Measurements from ENCODE around the gene OPCML.

OPCML gene

GRCh38 chr11:132493801-132494200, 1038.5 kb downstream of the OPCML start:
- DNase-seq (ENCODE audit: low read depth in 2 of 2), result no peak

GRCh38 chr11:132490978-132491377, 1041.3 kb downstream of the OPCML start:
- no peak for DNase-seq (ENCODE audit: low read depth in 2 of 2)

GRCh38 chr11:132486060-132486459, 1046.2 kb downstream of the OPCML start:
- DNase-seq (ENCODE audit: low read depth in 2 of 2), result no peak

- DNase-seq (ENCODE audit: low read depth in 2 of 2), result no peak
Measured at GRCh38 chr11:132475026-132475425, 1057.3 kb downstream of the OPCML start.

GRCh38 chr11:132472411-132473172, 1059.7 kb downstream of the OPCML start:
- no peak for DNase-seq (ENCODE audit: low read depth in 2 of 2)

GRCh38 chr11:132471466-132471865, 1060.8 kb downstream of the OPCML start:
- no peak for DNase-seq (ENCODE audit: low read depth in 2 of 2)

DNA sequence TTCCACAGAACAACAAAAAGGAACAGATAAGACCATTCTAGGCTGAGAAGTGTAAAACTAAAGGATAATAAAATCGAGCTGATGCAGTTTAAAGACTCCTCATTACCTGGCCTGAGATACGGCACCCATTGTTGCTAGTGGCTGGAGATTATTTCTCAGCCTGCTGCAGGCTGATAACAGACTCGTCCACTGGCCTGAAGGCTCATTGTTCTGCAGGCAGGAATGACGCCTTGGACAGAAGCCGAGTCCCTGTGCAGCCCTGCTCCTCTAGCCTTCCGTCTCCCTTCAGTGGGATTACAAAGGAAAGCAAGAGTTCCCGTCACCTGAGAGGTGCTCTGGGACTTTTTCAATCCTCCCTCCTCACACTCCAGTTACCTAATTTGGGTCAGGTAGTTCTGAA, 1065.3 kb downstream of the OPCML start:
- DNase-seq (ENCODE audit: low read depth in 2 of 2), result no peak

DNA sequence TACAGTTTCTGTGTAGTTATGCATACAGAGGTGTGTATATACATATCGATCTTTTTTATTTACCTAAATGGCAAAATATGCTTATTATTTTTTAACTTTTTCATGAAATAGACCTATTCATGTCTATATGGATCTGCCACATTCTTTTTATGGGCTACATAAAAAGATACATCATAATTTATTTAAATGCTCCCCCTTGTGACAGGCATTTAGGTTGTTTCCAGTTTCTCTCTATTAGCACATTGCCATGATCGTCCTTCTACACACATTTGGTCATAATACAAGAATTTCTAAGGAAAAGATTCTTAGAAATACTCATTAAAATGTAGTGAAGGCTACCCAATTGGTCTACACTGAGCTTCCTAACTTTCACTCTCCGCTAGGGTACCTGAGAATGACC, 1067.4 kb downstream of the OPCML start:
- no peak for DNase-seq (ENCODE audit: low read depth in 2 of 2)

DNA sequence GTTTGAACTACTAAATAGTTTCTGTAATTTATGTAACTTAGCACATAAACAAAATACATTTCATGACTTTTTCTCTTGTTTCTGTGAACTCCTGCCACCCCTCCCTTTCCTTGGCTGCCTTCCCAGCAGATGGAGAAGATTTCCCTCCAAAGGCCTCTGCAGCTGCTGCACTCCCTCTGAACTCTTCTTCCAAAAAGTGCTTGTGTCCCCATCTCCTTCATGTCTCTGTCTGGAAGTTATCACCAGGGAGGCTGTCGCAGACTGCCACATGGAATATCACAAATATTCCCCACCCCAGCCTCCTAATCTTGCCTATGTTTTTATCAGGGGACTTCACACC, 1068.3 kb downstream of the OPCML start:
- no peak for DNase-seq (ENCODE audit: low read depth in 2 of 2)

- DNase-seq (ENCODE audit: low read depth in 2 of 2), result no peak
Measured at GRCh38 chr11:132463295-132464002, 1068.9 kb downstream of the OPCML start.

DNA sequence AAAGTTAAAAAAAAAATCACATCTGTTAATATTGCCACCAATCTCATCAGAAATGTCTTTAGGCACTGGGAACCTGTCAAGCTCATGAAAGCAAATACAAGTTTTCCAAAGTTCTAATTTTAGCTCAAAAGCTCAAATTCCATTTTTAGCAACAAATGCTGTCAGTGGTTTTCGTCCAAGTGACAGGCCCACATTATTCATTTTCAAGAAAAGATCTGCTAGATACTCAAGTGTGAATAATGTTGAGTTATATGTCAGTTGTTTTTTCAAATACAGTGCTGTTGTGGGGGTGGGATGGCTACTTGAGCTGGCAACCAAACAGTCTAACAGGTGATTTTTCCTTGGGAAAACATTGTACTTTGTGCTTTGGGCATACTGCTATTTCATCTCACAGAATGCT, 1072.6 kb downstream of the OPCML start:
- no peak for DNase-seq (ENCODE audit: low read depth in 2 of 2)

- DNase-seq (ENCODE audit: low read depth in 2 of 2), result no peak
Measured at GRCh38 chr11:132457445-132457844, 1074.9 kb downstream of the OPCML start.

- DNase-seq (ENCODE audit: low read depth in 2 of 2), result no peak
Measured at GRCh38 chr11:132456751-132457328, 1075.5 kb downstream of the OPCML start.

GRCh38 chr11:132455044-132455443, 1077.3 kb downstream of the OPCML start:
- DNase-seq (ENCODE audit: low read depth in 2 of 2), result no peak

GRCh38 chr11:132453406-132453805, 1078.9 kb downstream of the OPCML start:
- no peak for DNase-seq (ENCODE audit: low read depth in 2 of 2)

- no peak for DNase-seq (ENCODE audit: low read depth in 2 of 2)
Measured at GRCh38 chr11:132452616-132453015, 1079.7 kb downstream of the OPCML start.

GRCh38 chr11:132451942-132452601, 1080.2 kb downstream of the OPCML start:
- no peak for DNase-seq (ENCODE audit: low read depth in 2 of 2)

DNA sequence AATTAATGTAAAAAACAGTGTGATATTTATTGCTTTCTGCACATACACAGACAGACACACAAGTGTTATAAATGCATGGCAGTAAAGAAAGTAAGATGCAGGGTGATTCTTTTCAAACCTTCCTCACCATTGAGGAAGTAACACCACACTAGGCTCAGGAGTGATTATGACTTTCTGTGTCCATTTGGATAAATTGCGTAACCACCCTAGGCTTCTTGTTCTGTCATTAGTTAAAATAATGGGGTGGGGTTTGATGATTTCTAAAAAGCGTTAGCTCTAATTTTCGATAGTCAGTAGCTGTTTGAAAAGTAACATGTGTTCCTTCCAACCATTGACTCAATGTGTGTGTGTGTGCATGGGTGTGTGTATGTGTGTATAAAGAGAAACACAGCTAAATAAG, 1081.7 kb downstream of the OPCML start:
- no peak for DNase-seq (ENCODE audit: low read depth in 2 of 2)

GRCh38 chr11:132448334-132448995, 1083.8 kb downstream of the OPCML start:
- no peak for DNase-seq (ENCODE audit: low read depth in 2 of 2)

DNA sequence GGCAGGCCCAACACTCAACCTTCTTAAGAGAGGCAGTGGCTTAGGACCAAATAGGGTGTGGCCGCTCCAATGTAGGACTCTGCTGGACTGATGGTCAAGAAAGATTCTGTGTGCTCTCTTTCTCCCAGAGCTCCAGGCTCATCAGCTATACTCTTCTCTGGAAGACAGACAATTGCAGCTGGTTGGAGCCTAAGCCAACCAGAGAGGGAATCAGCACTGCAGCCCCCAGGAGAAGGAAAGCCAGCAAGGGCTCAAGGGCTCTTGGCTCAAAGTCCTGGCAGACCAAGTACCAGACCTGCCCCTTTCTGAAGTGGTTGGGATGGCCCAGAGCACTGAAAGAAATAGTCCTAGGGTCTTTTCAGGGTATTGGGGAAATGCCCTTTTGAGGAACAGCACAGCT, 1084.5 kb downstream of the OPCML start:
- DNase-seq (ENCODE audit: low read depth in 2 of 2), result no peak

GRCh38 chr11:132445859-132446291, 1086.4 kb downstream of the OPCML start:
- DNase-seq (ENCODE audit: low read depth in 2 of 2), result no peak

- DNase-seq (ENCODE audit: low read depth in 2 of 2), result no peak
Measured at GRCh38 chr11:132444911-132445310, 1087.4 kb downstream of the OPCML start.
